ENCODE measurements around the gene BEND3. TPM values are rescaled to one million over a fixed set of nuclear protein-coding genes. Genes with fewer than 3 reads are reported as not detected.
"Not testable (repeated sequence)": the region's sequence is repeated elsewhere in the genome, so short reads cannot be mapped to it uniquely, and the experiment has no call there.

The BEND3 gene
- total RNA-seq, 1 experiment from 2014 or later, result 70.2 TPM

DNA sequence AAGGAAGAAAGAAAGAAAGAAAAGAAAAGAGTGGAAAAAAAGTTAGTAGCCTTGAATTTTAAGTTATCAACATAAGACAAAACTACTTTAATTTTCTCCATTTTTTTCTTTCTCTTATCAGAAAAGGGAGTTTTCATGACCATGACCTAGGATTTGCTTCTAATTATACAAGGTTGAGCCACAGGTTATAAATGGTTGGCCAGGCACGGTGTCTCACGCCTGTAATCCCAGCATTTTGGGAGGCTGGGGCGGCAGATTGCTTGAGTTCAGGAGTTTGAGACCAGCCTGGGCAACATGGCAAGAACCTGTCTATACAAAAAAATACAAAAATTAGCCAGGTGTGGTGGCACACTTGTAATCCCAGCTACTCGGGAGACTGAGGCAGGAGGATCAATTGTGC, 95.1 kb downstream of the BEND3 start:
- Histone ChIP-seq H2BK15ac (ENCODE audit: low read depth, low read length) (no peak overlapping the region), H3K79me2 (ENCODE audit: insufficient read depth, low read length) (no peaks in the 10 kb centered on the region), H4K5ac (ENCODE audit: insufficient read length, low read depth, low read length) (no peak overlapping the region), H3K27me3 (ENCODE audit: insufficient read depth, low read length) (no peaks in the 10 kb centered on the region), H2BK12ac (ENCODE audit: insufficient read length, low read depth, low read length) (no peak overlapping the region), H2AFZ (ENCODE audit: low read length) (no peak overlapping the region), H2BK120ac (ENCODE audit: low read depth, low read length, poor library complexity, severe bottlenecking) (no peak overlapping the region), H3K4me1 (ENCODE audit: insufficient read depth, low read length) (no peaks in the 10 kb centered on the region), H2BK5ac (ENCODE audit: insufficient read length, low read length) (no peak overlapping the region), H3K23me2 (ENCODE audit: insufficient read length, low read depth, low read length, poor library complexity, severe bottlenecking) (no peaks in the 10 kb centered on the region), H3K4me2 (ENCODE audit: insufficient read depth, insufficient read length, low read length) (no peak overlapping the region), H4K8ac (replicated peaks; ENCODE audit: insufficient read length, low read depth, low read length) (no peak overlapping the region), H3K23ac (ENCODE audit: insufficient read length, low read depth, low read length) (no peak overlapping the region), H3K18ac (ENCODE audit: insufficient read length, low read depth, low read length) (no peak overlapping the region), H4K91ac (ENCODE audit: insufficient read length, low read depth, low read length) (no peak overlapping the region), H4K20me1 (ENCODE audit: control insufficient read depth, insufficient read depth, insufficient read length) (no peaks in the 10 kb centered on the region), H2BK20ac (ENCODE audit: low read depth, low read length, poor library complexity, severe bottlenecking) (no peak overlapping the region), H3K14ac (ENCODE audit: insufficient read depth, low read length) (no peak overlapping the region), H3K4ac (ENCODE audit: low read depth, low read length) (no peak overlapping the region), H3T11ph (ENCODE audit: low read length) (no peak overlapping the region), H3K79me1 (ENCODE audit: insufficient read depth, low read depth, low read length, poor library complexity, severe bottlenecking) (no peaks in the 10 kb centered on the region), H2AK5ac (ENCODE audit: insufficient read length, low read length) (no peak overlapping the region), H3K9me3 (ENCODE audit: control insufficient read depth, low read depth, low read length) (no peaks in the 10 kb centered on the region), H3K56ac (ENCODE audit: insufficient read length, low read depth, low read length) (no peak overlapping the region), H3K27ac (ENCODE audit: insufficient read length, low read depth, low read length) (no peak overlapping the region), H3K9ac (ENCODE audit: extremely low read depth, insufficient read length, low read length) (no peak overlapping the region)
- H3K27ac Mint-ChIP-seq, result no peak overlapping the region
- peaks cover 0 to 3% of the 10 kb centered on the region in 2 experiments; a peak in 1 of 4 replicates for H3K4me1 Mint-ChIP-seq
- no peak overlapping the region for H3K4me3 Mint-ChIP-seq
- H3K36me3 Mint-ChIP-seq (ENCODE audit: insufficient read depth in 1 of 3, low read depth in 3 of 3), result no peaks in the 10 kb centered on the region
- H3K9me3 Mint-ChIP-seq, result no peaks in the 10 kb centered on the region
- TF ChIP-seq, protein P1, sequence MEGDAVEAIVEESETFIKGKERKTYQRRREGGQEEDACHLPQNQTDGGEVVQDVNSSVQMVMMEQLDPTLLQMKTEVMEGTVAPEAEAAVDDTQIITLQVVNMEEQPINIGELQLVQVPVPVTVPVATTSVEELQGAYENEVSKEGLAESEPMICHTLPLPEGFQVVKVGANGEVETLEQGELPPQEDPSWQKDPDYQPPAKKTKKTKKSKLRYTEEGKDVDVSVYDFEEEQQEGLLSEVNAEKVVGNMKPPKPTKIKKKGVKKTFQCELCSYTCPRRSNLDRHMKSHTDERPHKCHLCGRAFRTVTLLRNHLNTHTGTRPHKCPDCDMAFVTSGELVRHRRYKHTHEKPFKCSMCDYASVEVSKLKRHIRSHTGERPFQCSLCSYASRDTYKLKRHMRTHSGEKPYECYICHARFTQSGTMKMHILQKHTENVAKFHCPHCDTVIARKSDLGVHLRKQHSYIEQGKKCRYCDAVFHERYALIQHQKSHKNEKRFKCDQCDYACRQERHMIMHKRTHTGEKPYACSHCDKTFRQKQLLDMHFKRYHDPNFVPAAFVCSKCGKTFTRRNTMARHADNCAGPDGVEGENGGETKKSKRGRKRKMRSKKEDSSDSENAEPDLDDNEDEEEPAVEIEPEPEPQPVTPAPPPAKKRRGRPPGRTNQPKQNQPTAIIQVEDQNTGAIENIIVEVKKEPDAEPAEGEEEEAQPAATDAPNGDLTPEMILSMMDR (conservative IDR thresholded peaks at IDR 0.05), result no peak
- no CpG with 5 or more reads among the region's 4 CpGs for WGBS (ENCODE audit: extremely low coverage, insufficient read length, low lambda C conversion rate)
- H3K27me3 Mint-ChIP-seq (ENCODE audit: low read depth), result no peaks in the 10 kb centered on the region
- DNase-seq, result no peak

DNA sequence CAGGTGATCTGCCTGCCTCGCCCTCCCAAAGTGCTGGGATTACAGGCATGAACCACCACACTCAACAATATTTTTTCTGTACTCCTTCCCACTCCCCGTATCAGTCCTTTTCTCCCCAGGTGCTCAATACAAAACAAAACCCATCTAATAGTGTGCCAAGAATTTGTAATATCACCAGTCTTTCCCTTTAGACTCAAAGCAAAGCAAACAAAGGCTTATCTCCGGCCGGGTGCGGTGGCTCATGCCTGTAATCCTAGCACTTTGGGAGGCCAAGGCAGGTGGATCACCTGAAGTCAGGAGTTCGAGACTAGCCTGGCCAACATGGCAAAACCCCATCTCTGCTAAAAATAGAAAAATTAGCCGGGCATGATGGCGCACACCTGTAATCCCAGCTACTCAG, 95.7 kb downstream of the BEND3 start:
- H4K8ac ChIP-seq (replicated peaks; ENCODE audit: insufficient read length, low read depth, low read length); H3K18ac ChIP-seq (ENCODE audit: insufficient read length, low read depth, low read length); H3K56ac ChIP-seq (ENCODE audit: insufficient read length, low read depth, low read length); H3K27me3 Mint-ChIP-seq (ENCODE audit: low read depth); H2BK20ac ChIP-seq (ENCODE audit: low read depth, low read length, poor library complexity, severe bottlenecking); H3K79me1 ChIP-seq (ENCODE audit: insufficient read depth, low read depth, low read length, poor library complexity, severe bottlenecking); H3K27ac ChIP-seq (ENCODE audit: insufficient read length, low read depth, low read length); H3K27ac Mint-ChIP-seq; H4K91ac ChIP-seq (ENCODE audit: insufficient read length, low read depth, low read length); H3K9me3 Mint-ChIP-seq; H3K79me2 ChIP-seq (ENCODE audit: insufficient read depth, low read length); H3K4me2 ChIP-seq (ENCODE audit: insufficient read depth, insufficient read length, low read length); H3K14ac ChIP-seq (ENCODE audit: insufficient read depth, low read length); H3K23me2 ChIP-seq (ENCODE audit: insufficient read length, low read depth, low read length, poor library complexity, severe bottlenecking); H3K27me3 ChIP-seq (ENCODE audit: insufficient read depth, low read length); H4K20me1 ChIP-seq (ENCODE audit: control insufficient read depth, insufficient read depth, insufficient read length); DNase-seq; H3K4me1 Mint-ChIP-seq; H3K4ac ChIP-seq (ENCODE audit: low read depth, low read length); H3T11ph ChIP-seq (ENCODE audit: low read length); H3K36me3 Mint-ChIP-seq (ENCODE audit: insufficient read depth in 1 of 3, low read depth in 3 of 3); H3K4me3 Mint-ChIP-seq; H2BK5ac ChIP-seq (ENCODE audit: insufficient read length, low read length); H2BK120ac ChIP-seq (ENCODE audit: low read depth, low read length, poor library complexity, severe bottlenecking); H3K9me3 ChIP-seq (ENCODE audit: control insufficient read depth, low read depth, low read length); H2AFZ ChIP-seq (ENCODE audit: low read length); H3K23ac ChIP-seq (ENCODE audit: insufficient read length, low read depth, low read length); H3K4me1 ChIP-seq (ENCODE audit: insufficient read depth, low read length); H3K9ac ChIP-seq (ENCODE audit: extremely low read depth, insufficient read length, low read length); H2BK12ac ChIP-seq (ENCODE audit: insufficient read length, low read depth, low read length); H2AK5ac ChIP-seq (ENCODE audit: insufficient read length, low read length); H2BK15ac ChIP-seq (ENCODE audit: low read depth, low read length); H4K5ac ChIP-seq (ENCODE audit: insufficient read length, low read depth, low read length): not testable (repeated sequence)
- no CpG with 5 or more reads among the region's 8 CpGs for WGBS (ENCODE audit: extremely low coverage, insufficient read length, low lambda C conversion rate)

Data from H9 (cell line).